GM12801 (cell line): ENCODE results near the gene CFDP1.

Experiments used
- CTCF ChIP-seq: IDR thresholded peaks from one replicate; pipeline ENCODE4 v1.5.1; 2011; ENCODE audit warnings: control low read depth; ENCODE audit not compliant: insufficient read length; ENCODE audit errors: extremely low read depth

The CFDP1 gene

GRCh38 chr16:75364286-75364791, 69.0 kb downstream of the CFDP1 start:
- no peak for TF ChIP-seq CTCF

- TF ChIP-seq CTCF = no peak
Measured at GRCh38 chr16:75362846-75363245, 70.5 kb downstream of the CFDP1 start.

GRCh38 chr16:75361936-75362335, 71.4 kb downstream of the CFDP1 start:
- TF ChIP-seq CTCF = no peak

GRCh38 chr16:75354170-75354569, 79.1 kb downstream of the CFDP1 start:
- no peak for TF ChIP-seq CTCF

GRCh38 chr16:75351183-75351582, 82.1 kb downstream of the CFDP1 start:
- TF ChIP-seq CTCF = no peak

GRCh38 chr16:75345711-75346110, 87.6 kb downstream of the CFDP1 start:
- no peak for TF ChIP-seq CTCF

GRCh38 chr16:75343941-75344340, 89.4 kb downstream of the CFDP1 start:
- TF ChIP-seq CTCF = no peak

GRCh38 chr16:75343286-75343685, 90.0 kb downstream of the CFDP1 start:
- no peak for TF ChIP-seq CTCF
